MV-4-11 (cell line): Measurements from ENCODE around the gene DUSP9.

ENCODE experiments used
- DNase-seq: peaks from one replicate; lab custom pipeline; 2025; lab: John Stamatoyannopoulos, UW

DUSP9 gene

DNA sequence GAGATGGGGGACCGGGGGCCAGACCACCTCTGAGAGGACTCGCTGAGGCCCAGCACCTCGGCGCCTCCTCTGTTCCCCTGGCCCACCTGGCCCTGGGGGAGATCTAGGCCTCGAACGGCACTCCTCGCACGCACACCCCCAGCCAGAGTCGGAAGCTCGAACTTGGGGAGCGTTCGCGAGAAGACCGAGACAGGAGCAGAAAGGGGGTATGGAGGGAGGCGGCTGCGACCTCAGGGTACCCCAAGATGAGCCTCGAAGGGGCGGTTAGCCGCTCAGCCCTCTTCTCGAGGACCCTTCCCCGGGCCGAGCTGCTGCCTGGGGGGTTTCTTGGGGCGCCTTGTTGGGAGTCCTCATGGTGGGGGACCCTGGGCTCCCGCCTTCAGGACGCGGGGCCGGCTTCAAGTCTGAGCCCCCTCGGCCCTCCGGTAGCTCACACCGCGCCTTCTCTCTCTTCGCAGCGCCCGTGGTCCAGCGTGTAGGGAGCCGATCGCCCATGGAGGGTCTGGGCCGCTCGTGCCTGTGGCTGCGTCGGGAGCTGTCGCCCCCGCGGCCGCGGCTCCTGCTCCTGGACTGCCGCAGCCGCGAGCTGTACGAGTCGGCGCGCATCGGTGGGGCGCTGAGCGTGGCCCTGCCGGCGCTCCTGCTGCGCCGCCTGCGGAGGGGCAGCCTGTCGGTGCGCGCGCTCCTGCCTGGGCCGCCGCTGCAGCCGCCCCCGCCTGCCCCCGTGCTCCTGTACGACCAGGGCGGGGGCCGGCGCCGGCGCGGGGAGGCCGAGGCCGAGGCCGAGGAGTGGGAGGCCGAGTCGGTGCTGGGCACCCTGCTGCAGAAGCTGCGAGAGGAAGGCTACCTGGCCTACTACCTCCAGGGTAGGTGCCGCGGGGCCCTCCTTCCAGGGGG lies 706 bp downstream of the DUSP9 start:
- DNase-seq: no peak

DNA sequence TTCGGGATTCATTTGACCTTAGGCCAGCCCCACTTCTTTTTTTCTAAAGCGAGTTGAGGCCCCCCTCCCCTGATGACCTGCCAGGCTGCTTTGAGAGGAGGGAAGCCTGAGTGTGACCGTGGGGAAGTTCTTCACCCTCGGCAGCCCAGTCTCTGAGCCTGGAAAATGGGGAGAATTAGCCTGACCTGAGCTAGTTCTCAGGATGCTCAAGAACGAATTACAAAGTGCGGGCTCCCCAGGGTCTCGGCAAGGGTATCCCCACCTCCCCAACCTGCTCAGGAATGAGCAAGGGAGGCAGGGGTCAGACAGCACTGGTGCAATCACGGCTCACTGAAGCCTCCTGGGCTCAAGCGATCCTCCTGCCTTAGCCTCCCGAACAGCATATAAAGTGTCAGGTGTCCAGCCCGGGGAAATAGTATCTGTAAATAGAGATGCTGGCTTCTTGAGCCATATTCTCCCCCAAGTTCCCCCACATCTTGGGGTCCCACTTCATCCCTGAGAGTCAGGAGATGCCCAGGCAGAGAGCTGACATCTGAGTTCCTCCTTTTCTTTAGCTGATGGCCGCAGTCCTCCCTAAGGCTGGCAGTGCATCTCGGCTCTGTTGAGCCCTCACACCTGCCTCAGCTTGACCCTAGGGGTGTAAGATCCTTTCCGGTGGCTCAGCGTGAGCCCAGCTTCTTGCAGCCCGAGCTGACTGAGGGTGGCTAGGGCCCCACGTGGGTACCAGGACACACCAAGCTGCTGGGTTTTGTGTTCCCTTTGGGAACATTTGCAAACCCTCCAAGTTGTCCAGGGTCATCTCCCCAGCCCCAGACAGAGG lies 1.6 kb downstream of the DUSP9 start:
- no peak for DNase-seq

DNA sequence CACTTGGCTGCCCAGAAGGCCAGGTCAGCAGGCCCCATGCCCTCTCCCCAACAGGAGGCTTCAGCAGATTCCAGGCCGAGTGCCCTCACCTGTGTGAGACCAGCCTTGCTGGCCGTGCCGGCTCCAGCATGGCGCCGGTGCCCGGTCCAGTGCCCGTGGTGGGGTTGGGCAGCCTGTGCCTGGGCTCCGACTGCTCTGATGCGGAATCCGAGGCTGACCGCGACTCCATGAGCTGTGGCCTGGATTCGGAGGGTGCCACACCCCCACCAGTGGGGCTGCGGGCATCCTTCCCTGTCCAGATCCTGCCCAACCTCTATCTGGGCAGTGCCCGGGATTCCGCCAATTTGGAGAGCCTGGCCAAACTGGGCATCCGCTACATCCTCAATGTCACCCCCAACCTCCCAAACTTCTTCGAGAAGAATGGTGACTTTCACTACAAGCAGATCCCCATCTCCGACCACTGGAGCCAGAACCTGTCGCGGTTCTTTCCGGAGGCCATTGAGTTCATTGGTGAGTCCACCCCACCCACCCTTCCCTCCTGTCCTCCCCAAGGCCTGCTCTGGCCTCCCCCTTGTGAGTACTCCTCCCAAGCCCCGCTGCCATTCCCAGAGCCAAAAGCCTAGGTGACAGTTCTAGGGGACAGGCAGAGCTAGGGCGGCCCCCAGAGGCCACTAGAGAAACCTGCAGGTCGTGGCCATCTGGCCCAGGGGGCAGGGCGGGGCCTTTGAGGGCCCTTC lies 2.3 kb downstream of the DUSP9 start:
- no peak for DNase-seq

DNA sequence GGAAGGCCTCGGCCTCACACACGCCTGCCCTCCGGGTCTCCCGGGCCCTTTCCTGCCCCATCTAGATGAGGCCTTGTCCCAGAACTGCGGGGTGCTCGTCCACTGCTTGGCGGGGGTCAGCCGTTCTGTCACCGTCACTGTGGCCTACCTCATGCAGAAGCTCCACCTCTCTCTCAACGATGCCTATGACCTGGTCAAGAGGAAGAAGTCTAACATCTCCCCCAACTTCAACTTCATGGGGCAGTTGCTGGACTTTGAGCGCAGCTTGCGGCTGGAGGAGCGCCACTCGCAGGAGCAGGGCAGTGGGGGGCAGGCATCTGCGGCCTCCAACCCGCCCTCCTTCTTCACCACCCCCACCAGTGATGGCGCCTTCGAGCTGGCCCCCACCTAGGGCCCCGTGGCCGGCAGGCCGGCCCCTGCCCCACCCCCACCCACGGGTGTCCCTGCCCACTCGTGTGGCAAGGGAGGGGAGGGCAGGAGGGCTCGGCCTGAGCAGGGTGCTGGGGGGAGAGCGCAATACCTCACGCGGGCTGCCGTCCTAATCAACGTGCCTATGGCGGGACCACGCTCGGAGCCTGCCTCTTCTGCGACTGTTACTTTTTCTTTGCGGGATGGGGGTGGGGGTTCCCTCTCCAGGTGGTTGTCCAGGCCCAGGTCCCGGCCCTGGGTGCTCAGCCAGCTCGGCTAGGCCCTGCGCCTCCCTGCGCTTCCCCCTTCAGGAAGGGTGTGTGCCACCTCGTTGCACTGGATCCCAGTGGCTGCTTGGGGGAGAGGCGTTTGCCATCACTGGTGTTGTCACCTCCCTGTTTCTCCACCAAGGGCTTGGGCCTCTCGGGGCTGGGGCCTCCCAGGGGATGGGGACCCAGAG lies 3.1 kb downstream of the DUSP9 start:
- no peak for DNase-seq

DNA sequence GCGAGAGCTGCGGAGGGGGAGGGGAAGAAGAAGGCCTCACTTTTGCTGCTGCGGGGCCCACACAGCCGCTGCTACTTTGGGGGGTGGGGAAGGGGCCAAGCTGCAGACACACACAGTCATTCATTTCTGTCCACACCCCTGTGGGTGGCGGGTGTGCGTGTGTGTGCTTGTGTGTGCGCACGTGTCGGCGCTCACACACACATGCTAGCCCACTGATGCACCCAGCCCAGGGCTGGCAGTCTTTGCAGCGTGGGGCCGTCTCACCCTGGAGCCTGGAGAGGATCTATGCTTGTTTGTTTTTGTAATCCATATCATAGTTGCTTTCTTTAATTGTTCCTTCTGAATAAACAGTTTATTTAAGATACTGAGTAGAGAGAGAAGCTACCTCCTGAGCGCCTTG lies 4.0 kb downstream of the DUSP9 start:
- no peak for DNase-seq

DNA sequence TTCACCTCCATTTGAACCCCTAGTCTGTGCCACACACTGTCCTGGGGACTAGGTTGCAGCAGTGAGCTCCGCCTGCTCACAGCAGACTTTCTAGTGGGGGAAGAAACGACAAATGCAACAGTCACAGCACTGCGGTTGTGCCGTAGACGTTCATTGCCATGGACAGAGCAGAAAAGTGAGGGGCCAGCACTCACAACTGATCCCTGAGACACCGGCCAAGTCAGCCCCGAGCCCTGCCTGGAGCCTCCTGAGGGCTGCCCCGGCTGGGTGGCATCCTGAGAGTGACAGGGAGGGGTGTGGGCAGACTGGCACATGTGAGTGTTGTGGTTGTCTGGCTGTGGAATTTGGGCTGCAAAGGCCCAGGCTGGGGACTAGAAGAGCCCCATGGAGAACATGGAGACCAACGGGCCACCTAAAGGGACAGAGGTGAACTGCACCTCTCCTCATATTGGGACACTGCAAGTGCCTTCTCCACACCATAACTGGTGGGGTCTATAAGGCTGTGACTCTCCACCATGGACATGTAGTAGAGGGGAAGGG lies 4.6 kb downstream of the DUSP9 start:
- no peak for DNase-seq

DNA sequence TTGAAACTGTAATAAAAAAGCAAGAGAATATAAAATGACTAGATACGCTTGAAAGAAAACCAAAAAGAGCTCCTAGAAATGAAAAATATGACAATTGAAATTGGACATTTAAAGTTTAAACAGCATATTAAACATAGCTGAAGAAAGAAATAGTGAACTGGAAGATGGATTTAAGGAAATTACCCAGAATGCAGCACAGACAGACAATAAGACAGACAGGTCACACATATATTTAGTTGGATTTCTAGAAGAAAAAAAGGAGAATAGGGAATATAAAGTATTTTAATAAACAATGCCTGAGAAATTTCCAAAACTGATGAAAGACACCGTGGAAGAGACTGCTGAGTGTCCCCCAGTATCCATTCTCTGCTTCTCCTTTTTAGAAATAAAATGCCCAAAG lies 6.6 kb downstream of the DUSP9 start:
- no peak for DNase-seq

DNA sequence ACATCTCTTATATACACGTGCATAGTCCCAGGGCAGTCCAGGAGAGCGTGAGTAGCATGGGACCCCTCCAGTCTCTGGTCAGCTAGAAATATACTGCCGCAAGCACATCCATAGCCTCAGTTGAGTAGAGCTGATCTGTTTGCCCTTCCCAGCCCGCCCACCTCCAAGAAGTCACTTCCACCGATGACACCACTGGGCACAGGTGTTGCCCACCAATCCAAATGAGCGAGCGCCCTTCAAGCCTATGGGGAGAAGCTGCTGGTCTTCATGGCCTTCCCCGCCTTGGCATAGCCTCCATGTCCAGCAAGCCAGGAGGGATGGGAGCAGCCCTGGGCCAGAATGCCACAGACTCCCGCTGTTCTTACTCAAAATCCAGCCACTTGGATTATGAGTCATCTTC lies 10.2 kb downstream of the DUSP9 start:
- no peak for DNase-seq

DNA sequence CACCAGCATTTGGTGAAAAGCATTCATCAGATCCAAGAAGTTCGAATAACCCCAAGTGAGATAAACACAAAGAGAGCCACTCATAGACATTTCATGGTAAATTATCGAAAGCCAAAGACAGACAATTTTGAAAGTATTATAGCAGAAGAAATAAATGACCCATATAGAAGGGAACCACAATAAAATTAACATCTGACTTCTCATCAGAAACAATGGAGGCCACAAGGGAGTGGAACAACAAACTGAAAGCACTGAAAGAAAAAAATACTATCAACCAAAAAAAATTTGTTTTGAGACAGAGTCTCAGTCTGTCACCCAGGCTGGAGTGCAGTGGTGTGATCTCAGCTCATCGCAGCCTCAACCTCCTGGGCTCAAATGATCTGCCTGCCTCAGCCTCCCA lies 12.3 kb downstream of the DUSP9 start:
- no peak for DNase-seq

DNA sequence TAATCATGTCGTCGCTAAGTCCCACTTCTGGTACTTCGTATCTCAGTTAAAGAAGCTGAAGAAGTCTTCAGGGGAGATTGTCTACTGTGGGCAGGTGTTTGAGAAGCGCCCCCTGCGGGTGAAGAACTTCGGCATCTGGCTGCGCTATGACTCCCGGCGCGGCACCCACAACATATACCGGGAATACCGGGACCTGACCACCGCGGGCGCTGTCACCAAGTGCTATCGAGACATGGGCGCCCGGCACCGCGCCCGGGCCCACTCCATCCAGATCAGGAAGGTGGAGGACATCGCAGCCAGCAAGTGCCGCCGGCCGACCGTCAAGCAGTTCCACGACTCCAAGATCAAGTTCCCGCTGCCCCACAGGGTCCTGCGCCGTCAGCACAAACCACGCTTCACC lies 15.3 kb downstream of the DUSP9 start:
- no peak for DNase-seq

DNA sequence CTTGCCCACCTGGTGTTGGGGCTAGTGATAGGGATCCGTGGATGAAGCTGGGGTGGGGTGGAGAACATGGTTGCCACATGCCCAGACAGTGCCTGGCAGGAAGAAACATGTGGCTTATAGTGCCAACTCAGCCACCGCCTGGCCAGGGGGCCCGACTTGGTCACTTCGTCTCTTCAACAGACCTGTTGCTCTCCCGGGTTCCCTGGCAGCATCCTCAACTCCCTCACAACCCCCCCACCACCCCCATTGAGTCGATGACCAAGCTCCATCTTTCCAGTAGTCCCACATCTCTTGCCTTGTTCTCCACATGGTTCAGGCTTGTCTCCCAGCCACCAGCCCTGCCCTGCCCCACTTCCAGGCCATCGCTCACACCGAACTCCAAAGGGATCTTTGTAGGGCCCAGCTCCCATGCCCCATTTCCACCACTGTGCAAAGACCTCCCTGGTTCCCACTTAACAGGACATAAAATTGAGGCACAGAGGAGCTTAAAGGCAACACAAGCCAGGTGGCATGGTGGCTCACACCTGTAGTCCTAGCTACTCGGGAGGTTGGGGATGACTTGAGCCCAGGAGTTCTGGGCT lies 18.8 kb downstream of the DUSP9 start:
- DNase-seq: no peak

DNA sequence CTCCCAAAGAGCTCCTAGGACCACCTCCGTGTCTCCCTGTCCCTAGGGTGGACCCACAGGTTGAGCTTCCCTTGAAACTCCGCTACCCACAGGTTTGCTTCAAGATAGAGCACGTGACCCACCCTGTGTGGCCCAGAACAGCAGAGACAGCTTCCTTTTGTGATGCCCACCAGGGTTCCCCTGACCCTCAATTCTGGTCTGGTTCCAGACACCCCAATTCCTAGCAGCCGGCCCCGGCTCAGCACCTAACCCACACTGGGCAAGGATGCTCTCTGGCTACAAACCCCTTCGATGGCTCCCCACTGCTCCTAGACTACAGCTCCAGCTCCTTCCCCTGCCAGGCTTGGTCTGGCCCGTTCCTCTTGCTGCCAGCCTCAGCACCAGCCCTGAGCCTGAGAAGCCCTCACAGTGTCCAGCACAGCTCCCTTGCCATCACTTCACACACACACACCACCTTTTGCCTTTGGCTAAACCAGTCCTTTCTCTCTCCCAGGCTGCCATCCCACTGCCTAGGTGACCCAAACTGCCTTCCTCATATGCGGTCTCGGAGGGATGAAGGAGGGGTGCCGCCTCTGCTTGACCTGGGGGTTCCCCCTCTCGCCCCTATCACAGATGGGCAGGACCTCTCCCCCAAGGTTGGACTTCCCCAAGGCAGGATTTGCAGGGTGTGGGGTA lies 20.4 kb downstream of the DUSP9 start:
- DNase-seq: no peak

DNA sequence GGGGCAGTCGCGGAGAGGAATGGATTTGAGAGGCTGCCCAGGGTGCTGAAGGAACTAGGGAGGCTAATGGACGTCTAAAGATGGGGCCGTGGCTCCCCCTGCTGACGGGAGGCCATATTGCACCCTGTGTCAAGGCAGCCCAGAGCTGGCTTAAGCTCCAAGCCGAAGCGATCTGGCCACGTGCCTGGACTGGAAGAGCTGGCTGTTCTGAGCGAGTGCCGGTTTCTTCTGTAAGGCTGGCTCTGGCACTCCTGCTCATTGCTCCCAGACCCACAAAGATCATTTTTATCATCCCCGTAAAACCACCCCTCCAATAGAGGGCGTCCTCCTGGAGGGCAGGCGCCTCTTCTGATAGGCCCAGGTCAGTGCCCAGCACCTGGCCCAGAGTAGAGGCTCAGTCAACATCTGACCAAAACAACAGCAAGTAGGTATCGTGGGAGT lies 21.0 kb downstream of the DUSP9 start:
- DNase-seq: peak; percentile 69

DNA sequence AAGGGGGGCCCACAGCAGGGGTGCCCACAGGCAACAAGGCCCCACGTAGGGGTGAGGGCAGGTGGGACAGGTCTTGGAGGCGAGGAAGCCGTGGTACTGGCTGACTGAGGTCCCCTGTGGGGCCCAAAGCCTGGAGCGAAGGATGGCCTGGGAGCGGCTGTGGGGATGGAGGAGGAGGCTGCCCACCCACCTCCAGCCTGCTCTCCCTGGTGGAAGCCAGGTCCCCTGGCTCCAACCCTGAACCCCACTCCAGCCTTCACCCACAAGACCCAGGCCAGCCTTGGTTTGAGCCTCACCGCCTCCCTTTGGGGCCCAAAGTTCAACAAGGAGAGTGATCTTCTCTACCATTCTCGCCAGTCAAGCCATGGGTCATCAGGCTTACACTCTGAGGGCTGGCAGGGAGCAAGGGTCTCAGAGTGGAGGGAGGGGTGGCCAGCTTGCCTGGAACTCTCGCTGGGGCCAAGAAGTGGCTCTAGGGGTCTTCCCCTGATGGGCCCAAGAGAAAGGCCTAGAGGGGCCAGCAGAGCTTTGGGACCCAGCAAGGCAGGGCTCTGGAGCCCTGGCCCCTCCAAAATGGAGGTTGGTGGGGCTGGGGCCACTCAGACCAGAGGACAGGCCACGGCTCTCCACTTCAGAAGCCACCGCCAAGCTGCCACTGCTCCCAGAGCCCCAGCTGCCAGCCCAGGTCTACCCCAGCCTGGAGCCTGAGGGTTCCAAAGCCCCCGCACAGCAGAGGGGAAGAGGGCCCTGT lies 21.6 kb downstream of the DUSP9 start:
- no peak for DNase-seq

DNA sequence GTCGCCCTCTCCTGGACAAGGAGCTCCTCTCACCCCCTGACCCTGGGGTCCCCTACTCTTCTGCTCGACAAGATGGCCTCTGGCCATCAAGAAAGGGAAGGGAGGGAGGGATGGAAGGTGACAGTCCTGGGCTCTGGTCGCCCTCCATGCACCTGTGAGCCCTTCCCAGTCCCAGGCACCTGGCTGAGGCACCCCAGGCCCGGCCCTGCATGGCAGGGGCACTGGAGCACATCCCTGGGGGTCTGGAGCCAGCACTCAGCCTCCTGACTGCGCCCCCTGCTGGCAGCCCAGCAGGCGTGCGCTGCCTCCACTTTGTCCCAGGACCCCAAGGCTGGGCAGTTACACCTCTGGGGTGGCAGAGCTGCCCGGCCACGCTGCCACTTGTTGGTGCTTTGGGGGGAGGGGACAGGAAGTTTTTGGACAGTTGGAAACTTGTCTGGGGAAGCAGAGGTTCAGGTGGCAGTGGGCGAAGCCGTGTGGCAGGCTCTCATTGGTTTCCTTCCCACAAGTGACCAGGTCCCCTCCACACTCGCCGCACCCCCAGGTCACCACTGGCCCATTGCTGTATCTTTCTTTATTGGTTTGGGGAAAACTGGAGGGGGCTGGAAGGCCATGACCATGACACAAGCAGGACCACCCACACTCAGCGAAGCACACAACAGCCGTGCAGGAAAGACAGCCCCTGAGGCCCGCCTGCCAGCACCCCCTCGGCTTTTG lies 22.3 kb downstream of the DUSP9 start:
- no peak for DNase-seq

DNA sequence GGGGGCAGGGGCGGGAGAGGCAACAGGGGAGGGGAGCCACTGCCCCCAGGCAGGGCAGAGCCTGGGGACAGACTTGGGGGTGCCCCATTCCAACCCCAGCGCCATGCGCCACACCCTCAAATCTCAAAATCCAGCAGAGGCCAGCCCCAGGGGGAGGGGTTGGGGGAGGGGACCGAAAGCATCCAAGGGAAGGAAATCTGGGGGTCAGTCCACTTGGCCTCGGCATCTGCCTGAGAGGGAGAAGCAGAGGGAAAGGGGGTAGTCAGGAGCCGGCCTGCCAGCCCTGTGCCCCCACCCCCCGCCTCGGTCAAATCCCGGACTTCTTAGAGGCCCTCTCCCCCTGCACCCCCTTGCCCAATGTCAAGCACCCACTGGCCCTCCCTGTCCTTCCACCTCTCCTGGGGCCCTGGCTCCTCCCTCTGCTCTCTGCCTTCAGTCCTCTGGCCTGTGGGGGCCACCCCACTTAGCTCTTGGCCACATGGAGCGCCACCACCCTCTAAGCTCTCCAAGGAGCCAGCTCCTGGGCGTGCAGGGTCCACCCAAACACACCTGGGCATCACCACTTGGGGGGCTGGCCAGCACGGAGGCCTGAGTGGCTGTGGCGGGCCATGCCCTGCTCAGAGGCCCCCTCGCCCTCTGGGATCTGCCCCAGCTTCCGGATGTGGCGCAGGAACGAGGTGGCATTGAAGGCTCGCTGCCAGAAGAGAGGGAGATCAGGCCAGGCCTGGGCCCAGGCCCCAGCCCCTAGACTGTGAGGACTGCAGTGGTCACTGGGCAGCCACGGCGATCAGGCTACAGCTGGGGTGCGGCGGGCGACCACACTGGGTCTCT lies 23.1 kb downstream of the DUSP9 start:
- DNase-seq: no peak

DNA sequence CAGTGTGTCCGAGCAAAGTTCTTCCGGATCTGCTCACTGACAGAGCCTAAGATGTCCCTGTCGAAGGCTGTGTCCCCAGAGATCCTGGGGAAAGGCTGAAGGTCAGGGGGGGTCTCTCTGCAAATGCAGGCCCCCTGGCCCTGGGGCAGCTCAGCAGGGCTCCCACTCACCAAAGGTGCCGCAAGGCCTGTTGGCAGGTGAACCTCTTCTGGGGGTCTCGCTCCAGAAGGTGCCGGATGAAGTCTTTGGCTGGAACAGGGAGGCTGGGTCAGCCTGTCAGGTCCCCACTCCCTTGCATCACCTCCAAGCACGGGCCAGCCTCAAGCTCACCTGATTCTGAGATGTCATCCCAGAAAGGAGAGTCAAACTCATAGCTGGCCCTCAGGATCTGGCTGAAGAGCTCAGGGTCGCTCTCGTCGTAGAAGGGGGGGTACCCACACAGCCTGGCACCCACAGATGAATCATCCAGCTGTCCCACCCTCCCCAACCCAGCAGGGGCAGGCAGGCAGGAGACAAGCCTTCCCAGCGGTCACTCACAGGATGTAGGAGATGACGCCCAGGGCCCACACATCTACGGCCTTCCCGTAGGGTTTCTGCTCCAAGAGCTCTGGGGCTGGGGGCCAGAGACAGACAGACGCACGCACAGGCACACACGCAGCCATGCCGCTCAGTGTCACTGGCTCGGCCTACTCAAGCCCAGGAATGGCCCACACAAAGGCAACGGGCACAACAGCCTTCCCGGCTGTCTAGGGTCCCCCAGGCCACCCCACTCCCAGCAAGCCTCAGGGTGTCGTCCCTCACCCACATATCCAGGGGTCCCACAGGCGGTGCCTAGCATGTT lies 24.0 kb downstream of the DUSP9 start:
- no peak for DNase-seq
